Astrocyte (in vitro differentiated cells and primary cell): ENCODE data around the gene KRTAP24-1. TPM values are rescaled to one million over a fixed set of nuclear protein-coding genes. Genes with fewer than 3 reads are reported as not detected.

Experiments
- DNase-seq: peaks from one replicate; pipeline ENCODE4 v3.0.0-alpha.2; 2010; ENCODE audit warnings: low read depth
- FAIRE-seq: peaks from 2 replicates; lab custom pipeline; 2011; peaks lifted over from hg19 to GRCh38; lab: Jason Lieb, UNC
- H2AFZ ChIP-seq: 2 replicates; pipeline ENCODE4 v1.6.0; 2012; ENCODE audit warnings: low read depth, low read length, inconsistent platforms
- H3K27ac ChIP-seq: 2 replicates; pipeline ENCODE4 v1.5.1; 2011; ENCODE audit warnings: low read depth, low read length, inconsistent platforms
- H3K27me3 ChIP-seq: 2 replicates; pipeline ENCODE4 v1.6.0; 2011; ENCODE audit warnings: low read length, inconsistent platforms; ENCODE audit not compliant: insufficient read depth
- H3K36me3 ChIP-seq: 2 replicates; pipeline ENCODE4 v1.5.1; 2011; ENCODE audit warnings: low read length, inconsistent platforms; ENCODE audit not compliant: insufficient read depth
- H3K4me1 ChIP-seq: 2 replicates; pipeline ENCODE4 v1.5.1; 2011; ENCODE audit warnings: low read length, inconsistent platforms; ENCODE audit not compliant: insufficient read depth
- H3K4me2 ChIP-seq: 2 replicates; pipeline ENCODE4 v1.6.0; 2012; ENCODE audit warnings: low read length, inconsistent platforms
- H3K4me3 ChIP-seq: 2 replicates; pipeline ENCODE4 v1.5.1; 2011; ENCODE audit warnings: low read depth, mild to moderate bottlenecking, low read length, inconsistent platforms; ENCODE audit not compliant: insufficient read depth
- H3K79me2 ChIP-seq: 2 replicates; pipeline ENCODE4 v1.6.0; 2012; ENCODE audit warnings: mild to moderate bottlenecking, low read length, inconsistent platforms; ENCODE audit not compliant: insufficient read depth
- H3K9ac ChIP-seq: 2 replicates; pipeline ENCODE4 v1.6.0; 2012; ENCODE audit warnings: mild to moderate bottlenecking, low read length, inconsistent platforms
- H3K9me3 ChIP-seq: 2 replicates; pipeline ENCODE4 v1.5.1; 2012; ENCODE audit warnings: low read depth, mild to moderate bottlenecking, low read length, inconsistent platforms; ENCODE audit not compliant: insufficient read depth
- H4K20me1 ChIP-seq: 2 replicates; pipeline ENCODE4 v1.6.0; 2012; ENCODE audit warnings: low read length, inconsistent platforms; ENCODE audit not compliant: insufficient read depth
- H3K27ac Mint-ChIP-seq: one replicate; pipeline ENCODE4 v1.8.0; 2021; ENCODE audit warnings: mild to moderate bottlenecking, mixed read lengths; ENCODE audit not compliant: unreplicated experiment
- H3K27me3 Mint-ChIP-seq: one replicate; pipeline ENCODE4 v1.8.0; 2021; ENCODE audit warnings: low read depth, mixed read lengths; ENCODE audit not compliant: unreplicated experiment
- H3K36me3 Mint-ChIP-seq: one replicate; pipeline ENCODE4 v1.8.0; 2021; ENCODE audit warnings: low read depth, mixed read lengths; ENCODE audit not compliant: unreplicated experiment
- H3K4me1 Mint-ChIP-seq: one replicate; pipeline ENCODE4 v1.8.0; 2021; ENCODE audit warnings: low read depth, mixed read lengths; ENCODE audit not compliant: unreplicated experiment
- H3K4me3 Mint-ChIP-seq: one replicate; pipeline ENCODE4 v1.8.0; 2021; ENCODE audit warnings: mild to moderate bottlenecking, moderate library complexity, mixed read lengths; ENCODE audit not compliant: unreplicated experiment
- H3K9me3 Mint-ChIP-seq: one replicate; pipeline ENCODE4 v1.8.0; 2021; ENCODE audit warnings: mild to moderate bottlenecking, mixed read lengths; ENCODE audit not compliant: unreplicated experiment
- EZH2 ChIP-seq: IDR thresholded peaks from 2 replicates; pipeline ENCODE4 v1.6.1; 2012; ENCODE audit warnings: mild to moderate bottlenecking, low read length, inconsistent platforms; ENCODE audit not compliant: insufficient read depth
- total RNA-seq: library from RNA; stranded (reverse); gene quantifications from 2 replicates; pipeline ENCODE4 v1.2.1, GENCODE V29; 2021
- TF ChIP-seq, protein P1 (sequence below): IDR thresholded peaks from 2 replicates; pipeline ENCODE4 v1.5.1; 2011; ENCODE audit warnings: low read depth, mild to moderate bottlenecking, inconsistent platforms, low read length, moderate library complexity; ENCODE audit not compliant: insufficient read depth

The KRTAP24-1 gene
- total RNA-seq, 1 donor from 2014 or later, result not detected

DNA sequence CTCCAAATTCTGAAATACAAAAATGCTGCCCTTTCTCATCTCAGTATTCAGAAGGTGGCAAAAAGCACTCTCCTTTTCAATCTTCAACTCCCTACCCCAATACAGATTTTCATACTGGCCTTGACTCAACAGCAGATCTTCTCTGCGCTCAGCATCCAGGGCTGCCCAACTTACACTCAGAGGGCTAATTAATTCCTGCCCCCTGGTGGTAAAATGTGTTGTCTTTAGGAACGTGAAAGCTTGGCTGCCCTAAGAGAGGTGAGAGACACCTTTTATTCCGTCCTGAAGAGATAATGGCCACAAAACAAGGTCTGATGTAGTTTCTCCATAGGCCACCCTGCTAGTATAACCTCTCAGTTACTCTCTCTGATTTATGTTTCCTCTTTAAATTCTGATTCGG lies 25.0 kb downstream of the KRTAP24-1 start:
- Mint-ChIP-seq H3K4me3 (no peak overlapping the region), H3K27me3 (no peaks in the 10 kb centered on the region), H3K4me1 (no peaks in the 10 kb centered on the region), H3K36me3 (no peaks in the 10 kb centered on the region), H3K9me3 (no peaks in the 10 kb centered on the region), H3K27ac (no peak overlapping the region)
- H3K79me2 ChIP-seq, result no peaks in the 10 kb centered on the region
- H2AFZ ChIP-seq, result no peak overlapping the region
- DNase-seq (no peak), FAIRE-seq (no peak)
- no peak overlapping the region for H3K4me3 ChIP-seq
- H3K4me2 ChIP-seq, result no peak overlapping the region
- no peaks in the 10 kb centered on the region for H3K9me3 ChIP-seq
- no peak for TF ChIP-seq EZH2
- TF ChIP-seq, protein P1, sequence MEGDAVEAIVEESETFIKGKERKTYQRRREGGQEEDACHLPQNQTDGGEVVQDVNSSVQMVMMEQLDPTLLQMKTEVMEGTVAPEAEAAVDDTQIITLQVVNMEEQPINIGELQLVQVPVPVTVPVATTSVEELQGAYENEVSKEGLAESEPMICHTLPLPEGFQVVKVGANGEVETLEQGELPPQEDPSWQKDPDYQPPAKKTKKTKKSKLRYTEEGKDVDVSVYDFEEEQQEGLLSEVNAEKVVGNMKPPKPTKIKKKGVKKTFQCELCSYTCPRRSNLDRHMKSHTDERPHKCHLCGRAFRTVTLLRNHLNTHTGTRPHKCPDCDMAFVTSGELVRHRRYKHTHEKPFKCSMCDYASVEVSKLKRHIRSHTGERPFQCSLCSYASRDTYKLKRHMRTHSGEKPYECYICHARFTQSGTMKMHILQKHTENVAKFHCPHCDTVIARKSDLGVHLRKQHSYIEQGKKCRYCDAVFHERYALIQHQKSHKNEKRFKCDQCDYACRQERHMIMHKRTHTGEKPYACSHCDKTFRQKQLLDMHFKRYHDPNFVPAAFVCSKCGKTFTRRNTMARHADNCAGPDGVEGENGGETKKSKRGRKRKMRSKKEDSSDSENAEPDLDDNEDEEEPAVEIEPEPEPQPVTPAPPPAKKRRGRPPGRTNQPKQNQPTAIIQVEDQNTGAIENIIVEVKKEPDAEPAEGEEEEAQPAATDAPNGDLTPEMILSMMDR, result peak; percentile 19
- no peaks in the 10 kb centered on the region for H3K36me3 ChIP-seq
- H3K4me1 ChIP-seq, result no peaks in the 10 kb centered on the region
- no peaks in the 10 kb centered on the region for H3K27me3 ChIP-seq
- no peak overlapping the region for H3K27ac ChIP-seq
- H4K20me1 ChIP-seq, result no peaks in the 10 kb centered on the region
- H3K9ac ChIP-seq, result no peak overlapping the region

DNA sequence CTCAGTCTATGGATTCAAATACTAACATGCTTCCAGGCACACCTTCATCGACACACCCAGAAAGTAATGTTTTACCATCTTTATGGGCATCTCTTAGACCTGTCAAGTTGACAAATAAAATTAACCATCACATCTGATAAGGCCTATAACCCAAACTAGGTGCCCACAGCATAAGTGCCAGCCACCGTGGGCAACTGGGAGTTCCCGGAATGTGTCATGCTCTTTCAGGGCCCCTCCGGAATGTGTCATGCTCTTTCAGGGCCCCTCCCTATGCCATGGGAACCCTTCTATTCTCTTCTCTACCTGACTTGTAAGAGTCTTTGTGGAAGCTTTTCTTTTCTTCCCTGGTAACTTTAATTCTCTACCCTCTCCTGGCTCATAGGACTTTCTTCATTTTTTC lies 26.6 kb downstream of the KRTAP24-1 start:
- Histone ChIP-seq H4K20me1 (no peaks in the 10 kb centered on the region), H3K36me3 (no peaks in the 10 kb centered on the region), H3K79me2 (no peaks in the 10 kb centered on the region), H2AFZ (no peak overlapping the region), H3K4me1 (no peaks in the 10 kb centered on the region), H3K4me3 (no peak overlapping the region), H3K27me3 (no peaks in the 10 kb centered on the region), H3K4me2 (no peak overlapping the region), H3K27ac (no peak overlapping the region), H3K9ac (no peak overlapping the region), H3K9me3 (no peaks in the 10 kb centered on the region)
- no peak overlapping the region for H3K4me3 Mint-ChIP-seq
- no peaks in the 10 kb centered on the region for H3K4me1 Mint-ChIP-seq
- no peaks in the 10 kb centered on the region for H3K27me3 Mint-ChIP-seq
- no peaks in the 10 kb centered on the region for H3K9me3 Mint-ChIP-seq
- TF ChIP-seq EZH2, result no peak
- no peaks in the 10 kb centered on the region for H3K36me3 Mint-ChIP-seq
- no peak overlapping the region for H3K27ac Mint-ChIP-seq
- FAIRE-seq (no peak), DNase-seq (no peak)

GRCh38 chr21:30255679-30256078 lies 27.1 kb downstream of the KRTAP24-1 start:
- Mint-ChIP-seq H3K36me3 (no peaks in the 10 kb centered on the region), H3K9me3 (no peaks in the 10 kb centered on the region), H3K4me1 (no peaks in the 10 kb centered on the region), H3K27ac (no peak overlapping the region), H3K27me3 (no peaks in the 10 kb centered on the region), H3K4me3 (no peak overlapping the region)
- Histone ChIP-seq H3K79me2 (no peaks in the 10 kb centered on the region), H2AFZ (no peak overlapping the region), H3K36me3 (no peaks in the 10 kb centered on the region), H4K20me1 (no peaks in the 10 kb centered on the region), H3K9me3 (no peaks in the 10 kb centered on the region), H3K4me1 (no peaks in the 10 kb centered on the region), H3K4me3 (no peak overlapping the region), H3K27me3 (no peaks in the 10 kb centered on the region), H3K4me2 (no peak overlapping the region), H3K27ac (no peak overlapping the region), H3K9ac (no peak overlapping the region)
- DNase-seq, result no peak
- FAIRE-seq, result no peak
- TF ChIP-seq, protein P1, result no peak
- TF ChIP-seq EZH2, result no peak
